AG10803 (cell line): ENCODE measurements around the gene THSD4.

Experiments used
- DNase-seq: peaks from one replicate; pipeline ENCODE4 v3.0.0; 2010; ENCODE audit warnings: low read depth
- H3K4me3 ChIP-seq: 2 replicates; pipeline ENCODE4 v1.5.1; 2011; ENCODE audit warnings: mild to moderate bottlenecking, low read length, control low read depth
- TF ChIP-seq, protein P1 (sequence below): conservative IDR thresholded peaks from 2 replicates; pipeline ENCODE4 v1.5.1; 2011; ENCODE audit warnings: mild to moderate bottlenecking, low read length, control low read depth, inconsistent platforms

The THSD4 gene

GRCh38 chr15:71798641-71799040 is 683.4 kb downstream of the THSD4 start:
- TF ChIP-seq, protein P1, sequence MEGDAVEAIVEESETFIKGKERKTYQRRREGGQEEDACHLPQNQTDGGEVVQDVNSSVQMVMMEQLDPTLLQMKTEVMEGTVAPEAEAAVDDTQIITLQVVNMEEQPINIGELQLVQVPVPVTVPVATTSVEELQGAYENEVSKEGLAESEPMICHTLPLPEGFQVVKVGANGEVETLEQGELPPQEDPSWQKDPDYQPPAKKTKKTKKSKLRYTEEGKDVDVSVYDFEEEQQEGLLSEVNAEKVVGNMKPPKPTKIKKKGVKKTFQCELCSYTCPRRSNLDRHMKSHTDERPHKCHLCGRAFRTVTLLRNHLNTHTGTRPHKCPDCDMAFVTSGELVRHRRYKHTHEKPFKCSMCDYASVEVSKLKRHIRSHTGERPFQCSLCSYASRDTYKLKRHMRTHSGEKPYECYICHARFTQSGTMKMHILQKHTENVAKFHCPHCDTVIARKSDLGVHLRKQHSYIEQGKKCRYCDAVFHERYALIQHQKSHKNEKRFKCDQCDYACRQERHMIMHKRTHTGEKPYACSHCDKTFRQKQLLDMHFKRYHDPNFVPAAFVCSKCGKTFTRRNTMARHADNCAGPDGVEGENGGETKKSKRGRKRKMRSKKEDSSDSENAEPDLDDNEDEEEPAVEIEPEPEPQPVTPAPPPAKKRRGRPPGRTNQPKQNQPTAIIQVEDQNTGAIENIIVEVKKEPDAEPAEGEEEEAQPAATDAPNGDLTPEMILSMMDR: no peak
- no peak overlapping the region for H3K4me3 ChIP-seq
- DNase-seq: no peak

GRCh38 chr15:71800190-71800589 is 684.9 kb downstream of the THSD4 start:
- no peak overlapping the region for H3K4me3 ChIP-seq
- DNase-seq: no peak
- TF ChIP-seq, protein P1: no peak

DNA sequence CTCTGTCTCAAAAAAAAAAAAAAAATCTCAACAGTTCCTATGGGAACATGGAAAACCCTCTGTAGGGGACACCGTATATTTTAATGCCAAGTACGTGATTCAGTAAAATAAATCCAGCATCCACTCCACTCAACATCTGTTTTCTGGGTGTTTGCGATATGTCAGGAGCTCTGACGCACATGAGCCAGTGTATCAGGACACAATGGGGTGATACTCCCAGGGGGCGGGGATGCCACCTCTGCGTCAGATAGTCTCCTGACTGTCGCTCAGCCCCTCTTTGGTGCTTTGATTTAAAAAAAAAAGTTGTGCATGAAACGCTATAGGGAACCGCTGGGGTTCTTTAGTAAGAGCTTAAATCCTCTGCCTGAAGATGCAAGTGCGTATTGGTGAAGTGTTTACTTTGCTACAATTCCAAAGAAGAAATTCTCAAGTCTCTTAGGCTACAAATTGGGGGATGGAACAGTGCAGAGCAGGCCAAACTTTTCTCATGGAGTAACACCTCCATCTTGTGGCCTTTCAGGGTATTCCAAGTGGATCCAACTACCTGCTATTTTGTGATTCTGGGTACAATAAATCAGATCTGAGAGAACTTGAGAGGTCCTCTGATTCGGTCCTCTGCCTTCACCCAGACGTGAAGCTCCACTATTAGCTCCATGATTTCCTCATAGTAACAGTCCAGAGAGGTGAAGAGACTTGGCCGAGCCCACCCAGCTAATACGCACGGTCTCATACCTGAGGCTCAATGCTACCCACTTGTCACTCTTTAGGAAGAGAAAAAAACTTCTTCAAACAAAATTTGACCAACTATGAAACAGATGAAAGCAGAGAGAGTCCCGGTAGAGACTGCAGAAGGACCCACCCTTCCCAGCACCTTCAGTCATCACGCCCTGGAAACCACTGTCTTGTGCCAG is 685.8 kb downstream of the THSD4 start:
- TF ChIP-seq, protein P1: peak; percentile 97
- H3K4me3 ChIP-seq: no peak overlapping the region
- peak; percentile 66 for DNase-seq

GRCh38 chr15:71801935-71802655 is 686.8 kb downstream of the THSD4 start:
- H3K4me3 ChIP-seq: no peak overlapping the region
- TF ChIP-seq, protein P1: no peak
- no peak for DNase-seq

- TF ChIP-seq, protein P1: peak; percentile 20
- no peak overlapping the region for H3K4me3 ChIP-seq
- DNase-seq: no peak
Observed at GRCh38 chr15:71802770-71803169, 687.5 kb downstream of the THSD4 start.

GRCh38 chr15:71804226-71804625 is 689.0 kb downstream of the THSD4 start:
- TF ChIP-seq, protein P1: no peak
- H3K4me3 ChIP-seq: no peak overlapping the region
- no peak for DNase-seq
